ENCODE results near the gene GRPEL2.
A peak's percentile ranks its signal among the peaks of the same experiment; 100 is the strongest.
"Not testable (repeated sequence)": the region's sequence is repeated elsewhere in the genome, so short reads cannot be mapped to it uniquely, and the experiment has no call there.

The GRPEL2 gene

DNA sequence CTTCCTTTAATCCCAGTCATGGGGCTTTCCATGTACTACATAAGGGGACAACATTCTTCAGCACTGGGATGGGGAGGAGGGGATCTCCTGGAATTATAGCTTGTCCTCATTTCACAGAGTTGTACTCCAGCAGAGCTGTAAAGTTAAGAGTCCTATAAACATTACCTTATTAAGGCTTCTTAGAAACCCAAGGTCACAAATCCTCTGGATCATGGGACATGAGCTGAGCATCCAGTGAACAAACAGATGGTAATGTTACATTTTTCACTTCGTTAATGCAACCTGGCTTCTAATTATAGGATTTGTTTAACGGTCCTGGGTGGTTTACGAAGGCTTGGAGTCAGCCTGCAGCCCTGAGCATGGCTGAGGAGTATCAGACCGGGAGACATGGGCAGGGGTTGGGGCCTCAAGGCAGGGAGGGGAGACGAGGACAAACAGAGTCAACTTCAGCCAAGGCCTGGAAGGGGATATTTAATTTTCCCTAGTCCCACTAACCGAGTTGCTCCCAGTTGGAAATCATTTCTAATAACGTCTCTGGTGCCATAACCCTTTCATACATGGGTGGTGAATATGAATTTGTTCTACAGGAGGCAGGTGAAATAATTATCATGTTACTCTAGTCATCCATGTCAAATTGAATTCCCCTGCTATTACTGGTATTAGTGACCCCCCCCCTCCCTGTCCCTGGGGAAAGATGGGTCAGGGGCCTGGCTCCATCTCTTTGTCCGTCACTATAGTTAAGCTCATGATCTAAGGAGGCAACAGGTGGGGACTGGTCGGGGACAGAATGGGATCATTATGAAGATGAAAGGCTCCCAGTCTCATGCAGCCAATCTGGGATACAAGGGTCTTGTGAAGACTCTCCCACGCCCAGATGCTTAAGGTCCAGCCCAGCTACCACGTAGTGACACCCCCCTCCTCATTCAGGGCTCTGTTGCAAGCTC, 44.5 kb downstream of the GRPEL2 start:
- TF ChIP-seq, protein P1, sequence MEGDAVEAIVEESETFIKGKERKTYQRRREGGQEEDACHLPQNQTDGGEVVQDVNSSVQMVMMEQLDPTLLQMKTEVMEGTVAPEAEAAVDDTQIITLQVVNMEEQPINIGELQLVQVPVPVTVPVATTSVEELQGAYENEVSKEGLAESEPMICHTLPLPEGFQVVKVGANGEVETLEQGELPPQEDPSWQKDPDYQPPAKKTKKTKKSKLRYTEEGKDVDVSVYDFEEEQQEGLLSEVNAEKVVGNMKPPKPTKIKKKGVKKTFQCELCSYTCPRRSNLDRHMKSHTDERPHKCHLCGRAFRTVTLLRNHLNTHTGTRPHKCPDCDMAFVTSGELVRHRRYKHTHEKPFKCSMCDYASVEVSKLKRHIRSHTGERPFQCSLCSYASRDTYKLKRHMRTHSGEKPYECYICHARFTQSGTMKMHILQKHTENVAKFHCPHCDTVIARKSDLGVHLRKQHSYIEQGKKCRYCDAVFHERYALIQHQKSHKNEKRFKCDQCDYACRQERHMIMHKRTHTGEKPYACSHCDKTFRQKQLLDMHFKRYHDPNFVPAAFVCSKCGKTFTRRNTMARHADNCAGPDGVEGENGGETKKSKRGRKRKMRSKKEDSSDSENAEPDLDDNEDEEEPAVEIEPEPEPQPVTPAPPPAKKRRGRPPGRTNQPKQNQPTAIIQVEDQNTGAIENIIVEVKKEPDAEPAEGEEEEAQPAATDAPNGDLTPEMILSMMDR (IDR thresholded peaks at IDR 0.05; ENCODE audit: unreplicated experiment in 3 of 3) = no peak

DNA sequence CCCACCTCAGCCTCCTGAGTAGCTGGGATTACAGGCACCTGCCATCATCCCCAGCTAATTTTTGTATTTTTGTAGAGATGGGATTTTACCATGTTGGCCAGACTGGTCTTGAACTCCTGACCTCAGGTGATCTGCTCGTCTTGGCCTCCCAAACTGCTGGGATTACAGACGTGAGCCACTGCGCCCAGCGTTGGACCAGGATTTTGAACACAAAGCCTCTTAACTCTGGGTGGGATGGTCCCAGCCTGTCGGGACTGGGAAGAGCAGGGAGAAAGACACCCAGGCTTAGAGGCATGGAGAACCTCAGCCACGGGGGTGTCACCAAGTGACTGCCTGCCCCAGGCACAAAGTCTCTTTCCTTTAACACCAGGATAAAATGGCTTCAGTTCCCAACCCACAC, 45.8 kb downstream of the GRPEL2 start:
- not testable (repeated sequence) for H3K9me3 Mint-ChIP-seq; H3K4me3 Mint-ChIP-seq; H3K36me3 Mint-ChIP-seq (ENCODE audit: low read depth); H3K27me3 Mint-ChIP-seq (ENCODE audit: low read depth); H3K27ac Mint-ChIP-seq
- H3K4me1 Mint-ChIP-seq = peaks cover 57% of the 10 kb centered on the region

More for the DNA sequence above, 44.5 kb downstream of the GRPEL2 start:
- Mint-ChIP-seq H3K27me3 (ENCODE audit: low read depth) (peaks cover 5% of the 10 kb centered on the region), H3K36me3 (ENCODE audit: low read depth) (no peaks in the 10 kb centered on the region), H3K9me3 (no peaks in the 10 kb centered on the region), H3K4me1 (peaks cover 59% of the 10 kb centered on the region), H3K4me3 (no peak overlapping the region), H3K27ac (peak overlapping the region; percentile 45 to 78 (median 77))

DNA sequence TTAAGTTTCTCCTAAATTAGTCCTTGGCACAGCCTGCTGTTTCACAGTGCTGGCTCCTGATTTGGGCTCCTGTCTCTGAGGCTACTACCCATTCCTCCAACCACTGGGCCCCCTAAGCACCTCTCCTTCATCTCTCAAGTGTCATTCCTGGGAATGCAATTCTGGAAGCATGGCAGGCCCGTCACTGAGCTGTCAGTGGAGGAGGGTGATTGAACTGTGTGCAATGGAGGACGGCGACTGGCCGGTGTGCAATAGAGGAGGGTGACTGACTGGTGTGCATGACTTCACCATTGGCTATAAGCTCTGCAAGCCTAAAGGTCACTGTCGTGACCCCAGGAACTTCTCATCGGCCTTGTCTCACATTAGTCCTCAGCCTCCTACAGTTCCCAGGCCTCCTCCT, 46.2 kb downstream of the GRPEL2 start:
- H3K27ac Mint-ChIP-seq = no peak overlapping the region
- peaks cover 5% of the 10 kb centered on the region for H3K27me3 Mint-ChIP-seq (ENCODE audit: low read depth)
- no peak overlapping the region for H3K4me3 Mint-ChIP-seq
- H3K9me3 Mint-ChIP-seq = no peaks in the 10 kb centered on the region
- peaks cover 52% of the 10 kb centered on the region for H3K4me1 Mint-ChIP-seq
- no peaks in the 10 kb centered on the region for H3K36me3 Mint-ChIP-seq (ENCODE audit: low read depth)
- TF ChIP-seq, protein P1 (IDR thresholded peaks at IDR 0.05; ENCODE audit: unreplicated experiment in 3 of 3) = no peak

DNA sequence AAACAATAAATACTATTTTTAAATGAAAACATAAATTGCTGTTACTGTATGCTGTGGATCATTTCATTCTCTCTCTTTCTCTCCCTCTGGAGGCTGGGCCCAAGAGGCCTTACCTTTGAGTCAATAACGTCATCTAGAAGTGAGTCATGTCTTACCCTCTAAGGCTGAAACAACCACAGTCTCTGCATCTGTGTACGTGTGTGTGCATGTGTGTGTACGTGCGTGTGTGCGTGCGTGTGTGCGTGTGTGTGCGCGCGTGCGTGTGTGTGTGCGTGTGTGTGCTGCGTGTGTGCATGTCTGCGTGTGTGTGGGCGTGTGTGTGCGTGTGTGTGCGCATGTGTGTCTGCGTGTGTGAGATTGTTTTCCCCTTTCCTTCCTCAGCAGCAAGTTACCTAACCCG, 47.4 kb downstream of the GRPEL2 start:
- Mint-ChIP-seq H3K4me3 (no peak overlapping the region), H3K4me1 (peaks cover 48% of the 10 kb centered on the region), H3K9me3 (no peaks in the 10 kb centered on the region), H3K27me3 (ENCODE audit: low read depth) (peaks cover 5% of the 10 kb centered on the region), H3K36me3 (ENCODE audit: low read depth) (no peaks in the 10 kb centered on the region), H3K27ac (no peak overlapping the region)
- TF ChIP-seq, protein P1 (IDR thresholded peaks at IDR 0.05; ENCODE audit: unreplicated experiment in 3 of 3) = no peak

DNA sequence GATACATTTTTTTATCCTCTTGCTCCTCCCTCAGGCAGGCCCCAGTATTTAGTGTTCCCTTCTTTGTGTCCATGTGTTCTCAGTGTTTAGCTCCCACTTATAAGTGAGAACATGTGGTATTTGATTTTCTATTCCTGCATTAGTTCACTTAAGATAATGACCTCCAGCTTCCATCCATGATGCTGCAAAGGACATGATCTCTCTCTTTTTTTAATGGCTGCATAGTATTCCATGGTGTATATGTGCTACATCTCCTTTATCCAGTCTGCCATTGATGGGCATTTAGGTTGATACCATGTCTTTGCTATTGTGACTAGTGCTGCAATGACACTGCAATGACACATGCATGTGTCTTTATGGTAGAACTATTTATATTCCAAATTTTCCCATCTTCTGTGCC, 49.7 kb downstream of the GRPEL2 start:
- H3K36me3 Mint-ChIP-seq (ENCODE audit: low read depth); H3K4me3 Mint-ChIP-seq; H3K9me3 Mint-ChIP-seq; H3K27me3 Mint-ChIP-seq (ENCODE audit: low read depth): not testable (repeated sequence)
- Mint-ChIP-seq H3K4me1 (peaks cover 46% of the 10 kb centered on the region), H3K27ac (peak overlapping the region in 1 of 3 experiments; percentile 8)

DNA sequence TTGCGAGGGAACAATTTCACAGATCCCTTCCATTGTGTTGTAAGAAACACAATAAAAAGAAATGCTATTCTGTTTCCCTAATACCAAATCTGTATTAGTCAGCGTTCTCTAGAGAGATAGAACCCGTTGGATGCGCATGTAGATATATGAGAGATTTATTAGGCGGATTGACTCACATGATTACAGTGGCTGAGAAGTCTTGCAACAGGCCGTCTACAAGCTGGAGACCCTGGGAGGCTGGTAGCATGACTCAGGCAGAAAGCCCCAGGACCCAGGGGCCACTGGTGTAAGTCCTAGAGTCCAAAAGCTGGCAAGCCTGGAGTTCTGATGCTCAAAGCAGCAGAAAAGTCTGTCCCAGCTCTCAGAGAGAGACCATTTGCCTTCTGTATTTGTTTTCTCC, 52.2 kb downstream of the GRPEL2 start:
- H3K9me3 Mint-ChIP-seq = no peaks in the 10 kb centered on the region
- no peaks in the 10 kb centered on the region for H3K36me3 Mint-ChIP-seq (ENCODE audit: low read depth)
- TF ChIP-seq, protein P1 (IDR thresholded peaks at IDR 0.05; ENCODE audit: unreplicated experiment in 3 of 3) = no peak
- no peak overlapping the region for H3K4me3 Mint-ChIP-seq
- H3K4me1 Mint-ChIP-seq = peaks cover 56% of the 10 kb centered on the region
- H3K27ac Mint-ChIP-seq = peak overlapping the region in 2 of 3 experiments; percentile 7 to 69
- peaks cover 4% of the 10 kb centered on the region for H3K27me3 Mint-ChIP-seq (ENCODE audit: low read depth)

DNA sequence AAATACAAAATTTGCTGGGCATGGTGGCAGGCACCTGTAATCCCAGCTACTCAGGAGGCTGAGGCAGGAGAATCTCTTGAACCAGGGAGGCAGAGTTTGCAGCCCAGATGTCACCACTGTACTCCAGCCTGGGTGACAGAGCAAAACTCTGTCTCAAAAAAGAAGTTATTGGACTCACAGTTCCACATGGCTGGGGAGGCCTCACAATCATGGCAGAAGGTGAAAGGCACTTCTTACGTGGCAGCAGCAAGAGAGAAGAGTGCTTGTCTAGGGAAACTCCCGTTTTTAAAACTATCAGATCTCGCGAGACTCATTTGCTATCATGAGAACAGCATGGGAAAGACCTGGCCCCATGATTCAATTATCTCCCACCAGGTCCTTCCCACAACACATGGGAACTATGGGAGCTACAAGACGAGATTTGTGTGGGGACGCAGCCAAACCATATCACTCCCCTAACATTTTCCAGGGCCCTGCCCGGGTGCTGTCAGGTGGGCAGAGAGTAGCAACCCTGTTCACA, 53.5 kb downstream of the GRPEL2 start:
- Mint-ChIP-seq H3K27ac (peak overlapping the region in 1 of 3 experiments; percentile 9), H3K4me1 (peaks cover 59% of the 10 kb centered on the region)
- not testable (repeated sequence) for H3K36me3 Mint-ChIP-seq (ENCODE audit: low read depth); H3K9me3 Mint-ChIP-seq; H3K4me3 Mint-ChIP-seq; H3K27me3 Mint-ChIP-seq (ENCODE audit: low read depth)

Data from nephron (organoid).